Measurements from ENCODE around the gene SIGLEC12. TPM values are rescaled to one million over a fixed set of nuclear protein-coding genes. Genes with fewer than 3 reads are reported as not detected.

The SIGLEC12 gene
- total and polyA plus RNA-seq, 7 experiments from 2014 or later: 0.09 to 0.29 (median 0.24) TPM; not detected in 3

- no peak overlapping the region for H3K27ac ChIP-seq (ENCODE audit: low read depth, low read length)
- Mint-ChIP-seq H3K4me1 (no peaks in the 10 kb centered on the region), H3K27ac (no peak overlapping the region), H3K36me3 (peaks cover 0 to 6% (median 0%) of the 10 kb centered on the region in 5 donors), H3K27me3 (peaks cover 36 to 65% (median 61%) of the 10 kb centered on the region in 5 donors), H3K9me3 (peaks cover 0 to 26% (median 8%) of the 10 kb centered on the region in 11 donors), H3K4me3 (no peak overlapping the region)
- no peak overlapping the region for H3K4me3 ChIP-seq (ENCODE audit: low read length)
- H3K9me3 ChIP-seq (ENCODE audit: control insufficient read depth in 2 of 3, low read length in 3 of 3): no peaks in the 10 kb centered on the region
- H3K4me1 ChIP-seq (ENCODE audit: control insufficient read depth in 2 of 2, insufficient read depth in 2 of 2, low read length in 2 of 2): no peaks in the 10 kb centered on the region
- ChIA-PET POLR2A (no interaction called here), CTCF (no interaction called here)
- intact Hi-C loops (cut with micrococcal nuclease): no loop called here
- no peaks in the 10 kb centered on the region for H3K27me3 ChIP-seq (ENCODE audit: control insufficient read depth in 2 of 2, insufficient read depth in 2 of 2, low read length in 2 of 2)
- DNase-seq: no peak
- ATAC-seq: no peak
- no peaks in the 10 kb centered on the region for H3K36me3 ChIP-seq (ENCODE audit: control insufficient read depth in 2 of 3, insufficient read depth in 3 of 3, low read length in 3 of 3)
These were observed 38.3 kb upstream of the SIGLEC12 start for GRCh38 chr19:51539821-51540366.

GRCh38 chr19:51535535-51535934, 33.9 kb upstream of the SIGLEC12 start:
- peaks cover 0 to 6% (median 0%) of the 10 kb centered on the region in 7 donors for H3K4me1 Mint-ChIP-seq
- H3K9me3 Mint-ChIP-seq: peaks cover 0 to 34% (median 8%) of the 10 kb centered on the region in 11 donors
- no peaks in the 10 kb centered on the region for H3K4me1 ChIP-seq (ENCODE audit: control insufficient read depth in 2 of 2, insufficient read depth in 2 of 2, low read length in 2 of 2)
- ATAC-seq (no peak), DNase-seq (no peak)
- no peak overlapping the region for H3K27ac ChIP-seq (ENCODE audit: low read depth, low read length)
- H3K27me3 Mint-ChIP-seq: peaks cover 48 to 63% (median 63%) of the 10 kb centered on the region in 5 donors
- H3K4me3 Mint-ChIP-seq: no peak overlapping the region
- H3K36me3 ChIP-seq (ENCODE audit: control insufficient read depth in 2 of 3, insufficient read depth in 3 of 3, low read length in 3 of 3): no peaks in the 10 kb centered on the region
- POLR2A ChIA-PET: no interaction called here
- no peak overlapping the region for H3K27ac Mint-ChIP-seq
- no peaks in the 10 kb centered on the region for H3K9me3 ChIP-seq (ENCODE audit: control insufficient read depth in 2 of 3, low read length in 3 of 3)
- CTCF ChIA-PET: no interaction called here
- H3K36me3 Mint-ChIP-seq: peaks cover 0 to 6% (median 0%) of the 10 kb centered on the region in 5 donors
- H3K4me3 ChIP-seq (ENCODE audit: low read length): no peak overlapping the region
- H3K27me3 ChIP-seq (ENCODE audit: control insufficient read depth in 2 of 2, insufficient read depth in 2 of 2, low read length in 2 of 2): peaks cover 0 to 7% of the 10 kb centered on the region in 2 donors
- intact Hi-C loops (cut with micrococcal nuclease): no loop called here

GRCh38 chr19:51531349-51532315, 30.0 kb upstream of the SIGLEC12 start, which contains the start of gene SIGLEC6:
TSS of gene SIGLEC6 (minus strand) at chr19:51531670. CDS start at chr19:51531648, 22 bp downstream.
- Mint-ChIP-seq H3K27me3 (peaks cover 47 to 60% (median 53%) of the 10 kb centered on the region in 5 donors), H3K9me3 (peaks cover 0 to 25% (median 8%) of the 10 kb centered on the region in 11 donors), H3K4me3 (peak within 1 kb of the TSS in 1 of 10 donors; percentile 12), H3K36me3 (peaks cover 0 to 4% (median 0%) of the 10 kb centered on the region in 5 donors), H3K4me1 (peaks cover 0 to 6% (median 0%) of the 10 kb centered on the region in 7 donors), H3K27ac (no peak within 1 kb of the TSS)
- H3K27ac ChIP-seq (ENCODE audit: low read depth, low read length): no peak within 1 kb of the TSS
- CTCF ChIA-PET: interaction anchor here (0.6 kb wide), 1 partner anchor 153 kb away, joined by 4 read pairs; no protein-coding TSS in a partner anchor
- H3K27me3 ChIP-seq (ENCODE audit: control insufficient read depth in 2 of 2, insufficient read depth in 2 of 2, low read length in 2 of 2): peaks cover 0 to 7% of the 10 kb centered on the region in 2 donors
- POLR2A ChIA-PET: no interaction called here
- no peaks in the 10 kb centered on the region for H3K36me3 ChIP-seq (ENCODE audit: control insufficient read depth in 2 of 3, insufficient read depth in 3 of 3, low read length in 3 of 3)
- H3K4me3 ChIP-seq (ENCODE audit: low read length): no peak within 1 kb of the TSS
- no peaks in the 10 kb centered on the region for H3K4me1 ChIP-seq (ENCODE audit: control insufficient read depth in 2 of 2, insufficient read depth in 2 of 2, low read length in 2 of 2)
- DNase-seq (no peak), ATAC-seq (peak; percentile 92)
- intact Hi-C loops (cut with micrococcal nuclease): no loop called here
- no peaks in the 10 kb centered on the region for H3K9me3 ChIP-seq (ENCODE audit: control insufficient read depth in 2 of 3, low read length in 3 of 3)

GRCh38 chr19:51530616-51531015, 29.0 kb upstream of the SIGLEC12 start:
- no peaks in the 10 kb centered on the region for H3K36me3 Mint-ChIP-seq
- POLR2A ChIA-PET: no interaction called here
- ATAC-seq: no peak
- Histone ChIP-seq H3K4me1 (ENCODE audit: control insufficient read depth in 2 of 2, insufficient read depth in 2 of 2, low read length in 2 of 2) (no peaks in the 10 kb centered on the region), H3K9me3 (ENCODE audit: control insufficient read depth in 2 of 3, low read length in 3 of 3) (no peaks in the 10 kb centered on the region), H3K4me3 (ENCODE audit: low read length) (no peak overlapping the region), H3K27ac (ENCODE audit: low read depth, low read length) (no peak overlapping the region), H3K27me3 (ENCODE audit: control insufficient read depth in 2 of 2, insufficient read depth in 2 of 2, low read length in 2 of 2) (peaks cover 0 to 7% of the 10 kb centered on the region in 2 donors), H3K36me3 (ENCODE audit: control insufficient read depth in 2 of 3, insufficient read depth in 3 of 3, low read length in 3 of 3) (no peaks in the 10 kb centered on the region)
- H3K9me3 Mint-ChIP-seq: peaks cover 0 to 15% (median 4%) of the 10 kb centered on the region in 11 donors
- peaks cover 0 to 6% (median 0%) of the 10 kb centered on the region in 7 donors for H3K4me1 Mint-ChIP-seq
- DNase-seq: no peak
- no peak overlapping the region for H3K27ac Mint-ChIP-seq
- intact Hi-C loops (cut with micrococcal nuclease): no loop called here
- CTCF ChIA-PET: no interaction called here
- H3K4me3 Mint-ChIP-seq: no peak overlapping the region
- peaks cover 38 to 50% (median 49%) of the 10 kb centered on the region in 5 donors for H3K27me3 Mint-ChIP-seq

- ATAC-seq: no peak
- CTCF ChIA-PET: no interaction called here
- H3K4me3 Mint-ChIP-seq: no peak overlapping the region
These were observed 27.7 kb upstream of the SIGLEC12 start for GRCh38 chr19:51529301-51529700.

GRCh38 chr19:51525651-51526050, 24.1 kb upstream of the SIGLEC12 start:
- Mint-ChIP-seq H3K9me3 (peaks cover 0 to 3% (median 0%) of the 10 kb centered on the region in 11 donors), H3K27me3 (peaks cover 28 to 50% (median 34%) of the 10 kb centered on the region in 5 donors), H3K4me1 (peaks cover 0 to 2% (median 0%) of the 10 kb centered on the region in 7 donors), H3K36me3 (no peaks in the 10 kb centered on the region), H3K4me3 (no peak overlapping the region), H3K27ac (no peak overlapping the region)
- intact Hi-C loops (cut with micrococcal nuclease): no loop called here
- no peak overlapping the region for H3K27ac ChIP-seq (ENCODE audit: low read depth, low read length)
- POLR2A ChIA-PET: no interaction called here
- no peak overlapping the region for H3K4me3 ChIP-seq (ENCODE audit: low read length)
- DNase-seq (no peak), ATAC-seq (no peak)
- H3K36me3 ChIP-seq (ENCODE audit: control insufficient read depth in 2 of 3, insufficient read depth in 3 of 3, low read length in 3 of 3): no peaks in the 10 kb centered on the region
- H3K9me3 ChIP-seq (ENCODE audit: control insufficient read depth in 2 of 3, low read length in 3 of 3): no peaks in the 10 kb centered on the region
- H3K27me3 ChIP-seq (ENCODE audit: control insufficient read depth in 2 of 2, insufficient read depth in 2 of 2, low read length in 2 of 2): no peaks in the 10 kb centered on the region
- CTCF ChIA-PET: no interaction called here
- no peaks in the 10 kb centered on the region for H3K4me1 ChIP-seq (ENCODE audit: control insufficient read depth in 2 of 2, insufficient read depth in 2 of 2, low read length in 2 of 2)

More at GRCh38 chr19:51529301-51529700, 27.7 kb upstream of the SIGLEC12 start:
- no peak overlapping the region for H3K27ac ChIP-seq (ENCODE audit: low read depth, low read length)
- Mint-ChIP-seq H3K9me3 (peaks cover 0 to 5% (median 0%) of the 10 kb centered on the region in 11 donors), H3K4me1 (peaks cover 0 to 6% (median 0%) of the 10 kb centered on the region in 7 donors), H3K27ac (no peak overlapping the region), H3K36me3 (no peaks in the 10 kb centered on the region), H3K27me3 (peaks cover 29 to 41% (median 40%) of the 10 kb centered on the region in 5 donors)
- no peaks in the 10 kb centered on the region for H3K36me3 ChIP-seq (ENCODE audit: control insufficient read depth in 2 of 3, insufficient read depth in 3 of 3, low read length in 3 of 3)
- intact Hi-C loops (cut with micrococcal nuclease): no loop called here
- no peak for DNase-seq
- H3K4me3 ChIP-seq (ENCODE audit: low read length): no peak overlapping the region
- POLR2A ChIA-PET: no interaction called here
- peaks cover 0 to 7% of the 10 kb centered on the region in 2 donors for H3K27me3 ChIP-seq (ENCODE audit: control insufficient read depth in 2 of 2, insufficient read depth in 2 of 2, low read length in 2 of 2)
- no peaks in the 10 kb centered on the region for H3K9me3 ChIP-seq (ENCODE audit: control insufficient read depth in 2 of 3, low read length in 3 of 3)
- H3K4me1 ChIP-seq (ENCODE audit: control insufficient read depth in 2 of 2, insufficient read depth in 2 of 2, low read length in 2 of 2): no peaks in the 10 kb centered on the region
